Osteoblast (primary cell): Measurements from ENCODE around the gene CCL14. TPM values are rescaled to one million over a fixed set of nuclear protein-coding genes. Genes with fewer than 3 reads are reported as not detected.

Experiments
- DNase-seq: peaks from one replicate; pipeline ENCODE4 v3.0.0; 2011; ENCODE audit warnings: low spot score, mixed read lengths; ENCODE audit not compliant: insufficient read length; ENCODE audit errors: missing footprints
- H2AFZ ChIP-seq: 2 replicates; pipeline ENCODE4 v1.6.0; 2011; ENCODE audit warnings: mild to moderate bottlenecking, low read length
- H3K27ac ChIP-seq: 2 replicates; pipeline ENCODE4 v1.5.1; 2011; ENCODE audit warnings: mild to moderate bottlenecking, low read depth, low read length, moderate library complexity
- H3K27me3 ChIP-seq: 2 replicates; pipeline ENCODE4 v1.6.0; 2012; ENCODE audit warnings: mild to moderate bottlenecking, control low read depth, inconsistent platforms, low read length, moderate library complexity; ENCODE audit not compliant: insufficient read depth
- H3K36me3 ChIP-seq: 2 replicates; pipeline ENCODE4 v1.5.1; 2011; ENCODE audit warnings: mild to moderate bottlenecking, low read length, control low read depth, moderate library complexity; ENCODE audit not compliant: insufficient read depth
- H3K4me1 ChIP-seq: 2 replicates; pipeline ENCODE4 v1.5.1; 2011; ENCODE audit warnings: mild to moderate bottlenecking, low read length, control low read depth, moderate library complexity; ENCODE audit not compliant: insufficient read depth
- H3K4me2 ChIP-seq: 2 replicates; pipeline ENCODE4 v1.6.0; 2011; ENCODE audit warnings: mild to moderate bottlenecking, low read length; ENCODE audit not compliant: insufficient read depth
- H3K4me3 ChIP-seq: fragments of 200-600 bp; sonication (generic); 3 replicates; pipeline ENCODE4 v1.5.1; 2012; ENCODE audit warnings: mild to moderate bottlenecking, low read length, inconsistent platforms; ENCODE audit not compliant: insufficient read depth
- H3K79me2 ChIP-seq: 2 replicates; pipeline ENCODE4 v1.6.0; 2012; ENCODE audit warnings: mild to moderate bottlenecking, low read length, control low read depth, inconsistent platforms; ENCODE audit not compliant: insufficient read depth
- H3K9me3 ChIP-seq: 2 replicates; pipeline ENCODE4 v1.5.1; 2011; ENCODE audit warnings: low read depth, low read length, control low read depth
- H4K20me1 ChIP-seq: 2 replicates; pipeline ENCODE4 v1.6.0; 2012; ENCODE audit warnings: mild to moderate bottlenecking, low read length, control low read depth; ENCODE audit not compliant: insufficient read depth
- CTCF ChIP-seq: IDR thresholded peaks from 2 replicates; pipeline ENCODE4 v1.5.1; 2011; ENCODE audit warnings: mild to moderate bottlenecking, low read depth, low read length, moderate library complexity; ENCODE audit errors: extremely low read depth
- total RNA-seq: library from RNA; depleted of rRNA; stranded (reverse); fragments of >200 nt; gene quantifications from 2 replicates; pipeline ENCODE4 v1.2.3, GENCODE V29; 2012

The CCL14 gene
- total RNA-seq, 1 donor: not detected

GRCh38 chr17:36008998-36009665 lies 22.6 kb upstream of the CCL14 start:
- DNase-seq: peak; percentile 27
- Histone ChIP-seq H3K9me3 (no peaks in the 10 kb centered on the region), H3K27me3 (peaks cover 6% of the 10 kb centered on the region), H3K79me2 (no peaks in the 10 kb centered on the region), H3K36me3 (no peaks in the 10 kb centered on the region), H3K4me1 (no peaks in the 10 kb centered on the region), H3K27ac (no peak overlapping the region), H2AFZ (no peak overlapping the region), H3K4me3 (no peak overlapping the region), H3K4me2 (no peak overlapping the region), H4K20me1 (no peaks in the 10 kb centered on the region)
- peak; percentile 55 for TF ChIP-seq CTCF

- H4K20me1 ChIP-seq: no peaks in the 10 kb centered on the region
- no peak for TF ChIP-seq CTCF
These were observed 18.1 kb upstream of the CCL14 start for GRCh38 chr17:36004594-36005108.

GRCh38 chr17:36002631-36003030 lies 16.1 kb upstream of the CCL14 start:
- TF ChIP-seq CTCF: no peak
- Histone ChIP-seq H3K79me2 (no peaks in the 10 kb centered on the region), H3K4me3 (no peak overlapping the region), H2AFZ (no peak overlapping the region), H3K36me3 (no peaks in the 10 kb centered on the region), H4K20me1 (no peaks in the 10 kb centered on the region), H3K27me3 (no peaks in the 10 kb centered on the region), H3K4me2 (no peak overlapping the region), H3K27ac (no peak overlapping the region), H3K9me3 (no peaks in the 10 kb centered on the region), H3K4me1 (no peaks in the 10 kb centered on the region)
- no peak for DNase-seq

More at GRCh38 chr17:36004594-36005108, 18.1 kb upstream of the CCL14 start:
- no peak for DNase-seq
- no peak overlapping the region for H3K4me3 ChIP-seq
- no peaks in the 10 kb centered on the region for H3K36me3 ChIP-seq
- no peak overlapping the region for H3K4me2 ChIP-seq
- H3K4me1 ChIP-seq: no peaks in the 10 kb centered on the region
- no peaks in the 10 kb centered on the region for H3K9me3 ChIP-seq
- no peak overlapping the region for H2AFZ ChIP-seq
- no peaks in the 10 kb centered on the region for H3K79me2 ChIP-seq
- H3K27me3 ChIP-seq: peaks cover 3% of the 10 kb centered on the region
- H3K27ac ChIP-seq: no peak overlapping the region

GRCh38 chr17:36001862-36002603 lies 15.5 kb upstream of the CCL14 start:
- H3K4me1 ChIP-seq: no peaks in the 10 kb centered on the region
- H3K4me3 ChIP-seq: no peak overlapping the region
- H3K27ac ChIP-seq: no peak overlapping the region
- H3K36me3 ChIP-seq: no peaks in the 10 kb centered on the region
- DNase-seq: no peak
- H3K79me2 ChIP-seq: no peaks in the 10 kb centered on the region
- TF ChIP-seq CTCF: no peak
- H3K9me3 ChIP-seq: no peaks in the 10 kb centered on the region
- H3K27me3 ChIP-seq: no peaks in the 10 kb centered on the region
- no peak overlapping the region for H3K4me2 ChIP-seq
- H4K20me1 ChIP-seq: no peaks in the 10 kb centered on the region
- H2AFZ ChIP-seq: no peak overlapping the region
